Motor neuron (in vitro differentiated cells): ENCODE measurements around the gene HIF3A. TPM values are rescaled to one million over a fixed set of nuclear protein-coding genes. Genes with fewer than 3 reads are reported as not detected.
"Not testable (repeated sequence)": the region's sequence is repeated elsewhere in the genome, so short reads cannot be mapped to it uniquely, and the experiment has no call there.

Experiments used
- ATAC-seq, 8 experiments: fragments of 200-7000 bp; cut with Tn5 transposase; replicated peaks in 6 of 8; 2 replicates each; pipeline ENCODE4 v1.8.0; 2021; ENCODE audit warnings: mild to moderate bottlenecking in 8 of 8, moderate library complexity in 8 of 8
- H3K27ac ChIP-seq, 2 donors: fragments of 250-450 bp; sonication (Bioruptor Pico); 2 replicates each; pipeline ENCODE4 v1.9.0; 2021; ENCODE audit warnings: antibody characterized with exemption in 2 of 2, mild to moderate bottlenecking in 2 of 2, moderate library complexity in 1 of 2
- H3K4me1 ChIP-seq, 2 donors: fragments of 250-450 bp; sonication (Bioruptor Pico); replicated peaks in 1 of 2; 2 replicates each; pipeline ENCODE4 v1.6.1; 2021; ENCODE audit warnings: antibody characterized with exemption in 2 of 2, mild to moderate bottlenecking in 2 of 2, moderate library complexity in 1 of 2
- H3K4me3 ChIP-seq, 5 donors: fragments of 250-450 bp; sonication (Bioruptor Pico); 2 replicates each; pipeline ENCODE4 v1.9.0; 2021; ENCODE audit warnings: antibody characterized with exemption in 5 of 5, mild to moderate bottlenecking in 5 of 5, moderate library complexity in 4 of 5
- WGBS, 10 experiments: fragments of 450-650 bp; shearing (Covaris generic); methylation state at CpG; one replicate each; pipeline ENCODE4 v1.0.0; 2022; 5-methylcytosine and 5-hydroxymethylcytosine counted together
- in situ Hi-C, 9 experiments: fragments of 400-800 bp; cut with MboI; loops; one replicate each; pipeline ENCODE4 v1.15.0; 2021; ENCODE audit warnings: low sequenced_read_pairs in 9 of 9, low pct_unique_long_range_greater_than_20kb in 2 of 9; ENCODE audit not compliant: unreplicated experiment in 9 of 9
- total RNA-seq, 8 experiments: library from RNA; unstranded; fragments of 300-600 nt; gene quantifications; 2 replicates each; pipeline versions ENCODE4 v1.2.3 to v1.2.4, GENCODE V29; 2022

HIF3A gene
- 1 to 10 TPM in 6 of 8 experiments, under 1 TPM in 2; 0.36 to 7.9 (median 2.8) TPM for total RNA-seq

- Histone ChIP-seq H3K27ac (no peak within 1 kb of the TSS), H3K4me1 (peaks cover 15 to 37% of the 10 kb centered on the region in 2 donors), H3K4me3 (peak within 1 kb of the TSS; percentile 41 to 70 (median 63))
- peak in 7 of 8 experiments; percentile 13 to 88 (median 82) for ATAC-seq
- WGBS, 10 experiments = 0 to 2% methylated on average over 4 to 9 of the region's 46 CpGs; no CpG with 5 or more reads in 8 of the 10 experiments
- in situ Hi-C loops = loop anchor here in 5 of 9 experiments (25.0 kb wide), 3 partner anchors 190 to 240 kb away; partner anchors contain the start of gene PNMA8B (in 2 of the 5)
These were observed at the start of gene HIF3A for GRCh38 chr19:46296722-46297461. TSS of gene HIF3A (plus strand) at chr19:46297042. CDS start at chr19:46297077, 35 bp downstream.

GRCh38 chr19:46250076-46250735, 46.6 kb upstream of the HIF3A start:
- 5 to 100% (median 69%) methylated on average over 1 to 2 of the region's 3 CpGs; no CpG with 5 or more reads in 1 of the 10 experiments for WGBS, 10 experiments
- Histone ChIP-seq H3K4me3 (no peak overlapping the region), H3K27ac (no peak overlapping the region), H3K4me1 (no peaks in the 10 kb centered on the region)
- in situ Hi-C loops = loop anchor here in 4 of 9 experiments (25.0 kb wide), 1 partner anchor 163 kb away; no protein-coding TSS in a partner anchor
- ATAC-seq = peak in 2 of 8 experiments; percentile 71 to 79

GRCh38 chr19:46251416-46251815, 45.4 kb upstream of the HIF3A start:
- Histone ChIP-seq H3K27ac (no peak overlapping the region), H3K4me3 (no peak overlapping the region), H3K4me1 (no peaks in the 10 kb centered on the region)
- in situ Hi-C loops = loop anchor here in 4 of 9 experiments (25.0 kb wide), 1 partner anchor 164 kb away; no protein-coding TSS in a partner anchor
- no peak for ATAC-seq
- WGBS, 10 experiments = 20 to 88% (median 58%) methylated on average over 1 to 5 of the region's 5 CpGs; no CpG with 5 or more reads in 1 of the 10 experiments

GRCh38 chr19:46254776-46255175, 42.1 kb upstream of the HIF3A start:
- no peak for ATAC-seq
- no peaks in the 10 kb centered on the region for H3K4me1 ChIP-seq
- in situ Hi-C loops = loop anchor here in 4 of 9 experiments (25.0 kb wide), 1 partner anchor 167 kb away; no protein-coding TSS in a partner anchor

GRCh38 chr19:46256855-46257254, 40.0 kb upstream of the HIF3A start:
- Histone ChIP-seq H3K4me1 (no peaks in the 10 kb centered on the region), H3K4me3 (no peak overlapping the region), H3K27ac (no peak overlapping the region)
- in situ Hi-C loops = loop anchor here in 4 of 9 experiments (25.0 kb wide), 1 partner anchor 170 kb away; no protein-coding TSS in a partner anchor
- 0 to 79% (median 67%) methylated on average over 1 to 7 of the region's 8 CpGs; no CpG with 5 or more reads in 1 of the 10 experiments for WGBS, 10 experiments
- peak in 1 of 8 experiments; percentile 28 for ATAC-seq

More at GRCh38 chr19:46254776-46255175, 42.1 kb upstream of the HIF3A start:
- Histone ChIP-seq H3K27ac (no peak overlapping the region), H3K4me3 (no peak overlapping the region)
- WGBS, 10 experiments = 53 to 94% (median 82%) methylated on average over 3 to 4 of the region's 4 CpGs; no CpG with 5 or more reads in 1 of the 10 experiments

- not testable (repeated sequence) for H3K4me1 ChIP-seq, H3K4me3 ChIP-seq, H3K27ac ChIP-seq, ATAC-seq
- WGBS, 10 experiments = no CpG with 5 or more reads among the region's 7 CpGs
- in situ Hi-C loops = loop anchor here in 8 of 9 experiments (10.0 to 25.0 kb wide), 4 partner anchors 167 to 237 kb away; partner anchors contain the start of gene PGLYRP1 (in 1 of the 8)
These were observed 35.3 kb upstream of the HIF3A start for GRCh38 chr19:46261501-46261900.

- H3K27ac ChIP-seq, H3K4me3 ChIP-seq, H3K4me1 ChIP-seq: not testable (repeated sequence)
- peak in 1 of 8 experiments; percentile 54 for ATAC-seq
- in situ Hi-C loops = loop anchor here in 8 of 9 experiments (10.0 to 25.0 kb wide), 4 partner anchors 168 to 238 kb away; partner anchors contain the start of gene PGLYRP1 (in 1 of the 8)
- 8 to 100% (median 58%) methylated on average over 1 to 10 of the region's 11 CpGs for WGBS, 10 experiments
These were observed 34.1 kb upstream of the HIF3A start for GRCh38 chr19:46262684-46263296.

- 33 to 67% (median 58%) methylated on average over 1 to 3 of the region's 5 CpGs; no CpG with 5 or more reads in 5 of the 10 experiments for WGBS, 10 experiments
- in situ Hi-C loops = loop anchor here (5.0 to 25.0 kb wide), 6 partner anchors 170 to 240 kb away; partner anchors contain the start of gene PGLYRP1 (in 1 of the 9)
- H3K4me1 ChIP-seq = not testable (repeated sequence)
These were observed 32.0 kb upstream of the HIF3A start for GRCh38 chr19:46264801-46265200.

GRCh38 chr19:46265217-46265828, 31.5 kb upstream of the HIF3A start:
- no peak overlapping the region for H3K27ac ChIP-seq
- H3K4me3 ChIP-seq = no peak overlapping the region
- WGBS, 10 experiments = 0 to 60% (median 21%) methylated on average over 2 to 9 of the region's 10 CpGs; no CpG with 5 or more reads in 1 of the 10 experiments
- no peaks in the 10 kb centered on the region for H3K4me1 ChIP-seq
- in situ Hi-C loops = loop anchor here (5.0 to 25.0 kb wide), 6 partner anchors 171 to 241 kb away; partner anchors contain the start of gene PGLYRP1 (in 1 of the 9)
- ATAC-seq = peak; percentile 92 to 98 (median 96)

More at GRCh38 chr19:46264801-46265200, 32.0 kb upstream of the HIF3A start:
- peak in 3 of 8 experiments; percentile 11 to 13 (median 12) for ATAC-seq
- not testable (repeated sequence) for H3K4me3 ChIP-seq, H3K27ac ChIP-seq

GRCh38 chr19:46269101-46269500, 27.7 kb upstream of the HIF3A start:
- no peak for ATAC-seq
- WGBS, 10 experiments = 22 to 100% (median 86%) methylated on average over 1 to 7 of the region's 7 CpGs; no CpG with 5 or more reads in 2 of the 10 experiments

GRCh38 chr19:46270521-46271256, 26.2 kb upstream of the HIF3A start:
- Histone ChIP-seq H3K27ac (no peak overlapping the region), H3K4me3 (no peak overlapping the region), H3K4me1 (no peaks in the 10 kb centered on the region)
- 32 to 65% (median 53%) methylated on average over 6 to 17 of the region's 17 CpGs; no CpG with 5 or more reads in 1 of the 10 experiments for WGBS, 10 experiments
- in situ Hi-C loops = loop anchor here in 4 of 9 experiments (25.0 kb wide), 1 partner anchor 183 kb away; no protein-coding TSS in a partner anchor
- no peak for ATAC-seq

More at GRCh38 chr19:46269101-46269500, 27.7 kb upstream of the HIF3A start:
- Histone ChIP-seq H3K27ac (no peak overlapping the region), H3K4me3 (no peak overlapping the region), H3K4me1 (no peaks in the 10 kb centered on the region)
- in situ Hi-C loops = loop anchor here (5.0 to 25.0 kb wide), 6 partner anchors 174 to 244 kb away; partner anchors contain the start of gene PGLYRP1 (in 1 of the 9)
